BJ (cell line): ENCODE data around the gene GPR137B. TPM values are rescaled to one million over a fixed set of nuclear protein-coding genes. Genes with fewer than 3 reads are reported as not detected.
A peak's percentile ranks its signal among the peaks of the same experiment; 100 is the strongest.

Experiments
- CTCF ChIA-PET: fragments of 350-600 bp; formaldehyde crosslinking; extraction: SDS; loops from one replicate; lab custom pipeline; 2021; ENCODE audit warnings: antibody characterized with exemption, inconsistent platforms; lab: Yijun Ruan, JAX
- POLR2A ChIA-PET: fragments of 300-600 bp; sonication (Branson Sonifier 250); formaldehyde crosslinking; extraction: SDS; loops from one replicate; lab custom pipeline; 2021; ENCODE audit warnings: antibody characterized with exemption; lab: Charles Lee
- DNase-seq: peaks from one replicate; pipeline ENCODE4 v3.0.0-alpha.2; 2011; ENCODE audit warnings: low read depth
- H3K27me3 ChIP-seq: 2 replicates; pipeline ENCODE4 v1.6.0; 2011; ENCODE audit warnings: low read length; ENCODE audit not compliant: control insufficient read depth, insufficient read depth
- H3K36me3 ChIP-seq: 2 replicates; pipeline ENCODE4 v1.5.1; 2011; ENCODE audit warnings: low read length; ENCODE audit not compliant: control insufficient read depth, insufficient read depth
- H3K4me3 ChIP-seq: 2 replicates; pipeline ENCODE4 v1.5.1; 2011; ENCODE audit warnings: low read depth, mild to moderate bottlenecking, control low read depth, low read length
- polyA plus RNA-seq: library from polyadenylated mRNA; depleted of rRNA; stranded (reverse); fragments of >200 nt; gene quantifications from 2 replicates; pipeline ENCODE4 v1.2.3, GENCODE V29; 2011
- TF ChIP-seq, protein P1 (sequence below): IDR thresholded peaks from 2 replicates; pipeline ENCODE4 v1.5.1; 2011; ENCODE audit warnings: low read depth, mild to moderate bottlenecking, control low read depth, inconsistent platforms, low read length, moderate library complexity; ENCODE audit not compliant: insufficient read depth

GPR137B gene
- polyA plus RNA-seq, 1 experiment, result 7.8 TPM

DNA sequence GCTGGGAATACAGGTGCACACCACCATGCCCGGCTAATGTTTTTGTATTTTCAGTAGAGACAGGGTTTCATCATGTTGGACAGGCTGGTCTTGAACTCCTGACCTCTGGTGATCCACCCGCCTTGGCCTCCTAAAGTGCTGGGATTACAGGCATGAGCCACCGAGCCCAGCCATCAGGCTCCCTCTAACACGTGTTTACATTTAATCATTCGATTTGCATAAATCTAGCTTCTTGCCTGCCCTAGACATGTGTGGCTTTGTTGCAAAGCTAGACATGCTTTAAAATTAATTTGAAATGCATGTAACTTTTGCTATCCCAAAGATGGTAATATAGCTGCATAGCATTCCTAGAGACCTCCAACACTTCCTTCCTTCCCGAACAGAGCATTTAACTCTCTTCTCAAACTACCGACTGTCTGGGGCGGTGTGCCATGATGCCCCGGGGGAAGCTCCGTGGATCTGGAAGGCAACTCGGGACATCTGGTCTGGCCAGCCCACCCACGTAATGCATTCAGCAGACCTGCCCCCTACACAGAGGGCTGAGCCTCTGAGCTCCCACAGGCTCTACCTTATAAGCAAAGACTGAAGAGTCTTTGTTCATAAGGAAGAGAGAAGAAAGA lies 42.9 kb upstream of the GPR137B start:
- CTCF ChIA-PET, result interaction anchor here (0.6 to 1.8 kb wide), 5 partner anchors 9 to 1288 kb away, joined by 4 to 6 read pairs (median 5); no protein-coding TSS in a partner anchor
- TF ChIP-seq, protein P1, sequence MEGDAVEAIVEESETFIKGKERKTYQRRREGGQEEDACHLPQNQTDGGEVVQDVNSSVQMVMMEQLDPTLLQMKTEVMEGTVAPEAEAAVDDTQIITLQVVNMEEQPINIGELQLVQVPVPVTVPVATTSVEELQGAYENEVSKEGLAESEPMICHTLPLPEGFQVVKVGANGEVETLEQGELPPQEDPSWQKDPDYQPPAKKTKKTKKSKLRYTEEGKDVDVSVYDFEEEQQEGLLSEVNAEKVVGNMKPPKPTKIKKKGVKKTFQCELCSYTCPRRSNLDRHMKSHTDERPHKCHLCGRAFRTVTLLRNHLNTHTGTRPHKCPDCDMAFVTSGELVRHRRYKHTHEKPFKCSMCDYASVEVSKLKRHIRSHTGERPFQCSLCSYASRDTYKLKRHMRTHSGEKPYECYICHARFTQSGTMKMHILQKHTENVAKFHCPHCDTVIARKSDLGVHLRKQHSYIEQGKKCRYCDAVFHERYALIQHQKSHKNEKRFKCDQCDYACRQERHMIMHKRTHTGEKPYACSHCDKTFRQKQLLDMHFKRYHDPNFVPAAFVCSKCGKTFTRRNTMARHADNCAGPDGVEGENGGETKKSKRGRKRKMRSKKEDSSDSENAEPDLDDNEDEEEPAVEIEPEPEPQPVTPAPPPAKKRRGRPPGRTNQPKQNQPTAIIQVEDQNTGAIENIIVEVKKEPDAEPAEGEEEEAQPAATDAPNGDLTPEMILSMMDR, result no peak
- POLR2A ChIA-PET, result interaction anchor here (0.7 kb wide), 1 partner anchor 91 kb away, joined by 4 read pairs; no protein-coding TSS in a partner anchor

DNA sequence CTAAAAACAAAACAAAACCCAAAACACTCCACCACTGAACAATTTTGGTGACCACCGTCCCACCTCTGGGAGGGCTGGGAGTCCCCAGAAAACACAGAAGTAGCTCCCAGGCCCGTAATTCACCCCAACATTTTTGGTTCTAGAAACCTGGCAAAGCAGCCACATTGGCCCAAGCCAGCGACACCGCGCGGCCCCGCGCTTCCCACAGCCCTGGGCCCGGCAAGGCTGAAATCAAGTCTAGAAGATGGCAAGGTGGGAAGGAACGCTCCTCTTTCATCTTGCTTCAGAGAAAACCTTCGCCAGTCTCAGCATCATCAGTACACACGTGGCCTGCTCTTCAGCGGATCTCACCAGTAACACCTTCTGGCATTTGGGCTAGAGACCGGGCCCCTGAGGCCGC lies 41.5 kb upstream of the GPR137B start:
- no peaks in the 10 kb centered on the region for H3K36me3 ChIP-seq
- TF ChIP-seq, protein P1, result no peak
- CTCF ChIA-PET, result interaction anchor here (1.8 kb wide), 1 partner anchor 390 kb away, joined by 6 read pairs; no protein-coding TSS in a partner anchor
- H3K4me3 ChIP-seq, result no peak overlapping the region
- H3K27me3 ChIP-seq, result no peaks in the 10 kb centered on the region
- POLR2A ChIA-PET, result no interaction called here
- no peak for DNase-seq

More for the DNA sequence above, 42.9 kb upstream of the GPR137B start:
- Histone ChIP-seq H3K4me3 (no peak overlapping the region), H3K36me3 (no peaks in the 10 kb centered on the region), H3K27me3 (no peaks in the 10 kb centered on the region)
- peak; percentile 26 for DNase-seq

DNA sequence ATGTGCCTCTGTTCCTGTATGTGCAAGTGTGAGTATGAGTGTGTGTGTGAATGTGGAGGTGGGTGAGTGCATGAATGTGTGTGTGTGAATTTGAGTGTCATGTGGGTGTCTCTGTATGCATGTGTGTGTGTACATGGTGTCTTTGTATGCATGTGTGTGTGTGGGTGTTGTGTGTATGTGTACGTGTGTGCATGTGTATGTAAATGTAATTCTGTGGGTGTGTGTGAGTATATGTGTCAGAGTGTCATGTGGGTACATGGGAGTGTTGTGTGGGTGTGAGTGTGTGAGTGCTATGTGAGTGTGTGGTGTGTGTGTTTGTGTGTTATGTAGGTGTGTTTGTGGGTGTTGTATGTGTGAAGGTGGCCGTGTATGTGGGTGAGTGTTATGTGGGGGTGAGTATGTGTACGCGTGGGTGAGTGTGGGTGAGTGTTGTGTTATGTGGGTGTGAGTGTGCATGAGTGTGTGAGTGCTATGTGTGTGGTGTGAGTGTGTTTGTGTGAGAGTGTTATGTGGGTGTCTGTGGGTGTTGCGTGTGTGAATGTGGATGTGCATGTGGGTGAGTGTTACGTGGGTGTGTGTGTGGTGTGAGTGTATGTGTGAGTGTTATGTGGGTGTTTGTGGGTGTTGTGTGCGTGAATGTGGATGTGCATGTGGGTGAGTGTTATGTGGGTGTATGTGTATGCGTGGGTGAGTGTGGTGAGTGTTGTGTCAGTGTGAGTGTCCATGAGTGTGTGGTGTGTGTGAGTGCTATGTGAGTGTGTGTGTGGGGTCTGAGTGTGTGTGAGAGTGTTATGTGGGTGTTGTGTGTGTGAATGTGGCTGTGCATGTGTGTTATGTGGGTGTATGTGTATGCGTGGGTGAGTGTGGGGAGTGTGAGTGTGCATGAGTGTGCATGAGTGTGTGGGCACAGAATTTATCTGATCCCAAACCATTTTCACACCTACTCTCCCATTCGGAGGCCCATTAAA lies 40.8 kb upstream of the GPR137B start:
- TF ChIP-seq, protein P1, result no peak
- ChIA-PET POLR2A (no interaction called here), CTCF (interaction anchor here (1.4 kb wide), 1 partner anchor 389 kb away, joined by 7 read pairs; no protein-coding TSS in a partner anchor)
- no peaks in the 10 kb centered on the region for H3K36me3 ChIP-seq
- H3K27me3 ChIP-seq, result no peaks in the 10 kb centered on the region
- no peak overlapping the region for H3K4me3 ChIP-seq
- DNase-seq, result no peak

GRCh38 chr1:236102611-236103010 lies 39.7 kb upstream of the GPR137B start:
- Histone ChIP-seq H3K36me3 (no peaks in the 10 kb centered on the region), H3K27me3 (no peaks in the 10 kb centered on the region), H3K4me3 (no peak overlapping the region)
- TF ChIP-seq, protein P1, result no peak
- DNase-seq, result no peak
- CTCF ChIA-PET, result interaction anchor here (0.5 to 1.4 kb wide), 6 partner anchors 24 to 392 kb away, joined by 3 to 7 read pairs (median 3); no protein-coding TSS in a partner anchor
- POLR2A ChIA-PET, result no interaction called here

- TF ChIP-seq, protein P1, result no peak
- Histone ChIP-seq H3K27me3 (no peaks in the 10 kb centered on the region), H3K36me3 (no peaks in the 10 kb centered on the region), H3K4me3 (no peak overlapping the region)
- ChIA-PET CTCF (interaction anchor here (0.5 to 1.4 kb wide), 7 partner anchors 25 to 392 kb away, joined by 3 to 7 read pairs (median 3); no protein-coding TSS in a partner anchor), POLR2A (no interaction called here)
- no peak for DNase-seq
Measured at GRCh38 chr1:236103059-236103458, 39.3 kb upstream of the GPR137B start.
